HG03354 (cell line): ENCODE data around the gene SSR2.

ENCODE experiments used
- ATAC-seq: cut with Tn5 transposase; IDR thresholded peaks from one replicate; pipeline ENCODE4 v1.9.1; 2021; ENCODE audit warnings: mild to moderate bottlenecking; ENCODE audit not compliant: unreplicated experiment, poor library complexity, severe bottlenecking

SSR2 gene

DNA sequence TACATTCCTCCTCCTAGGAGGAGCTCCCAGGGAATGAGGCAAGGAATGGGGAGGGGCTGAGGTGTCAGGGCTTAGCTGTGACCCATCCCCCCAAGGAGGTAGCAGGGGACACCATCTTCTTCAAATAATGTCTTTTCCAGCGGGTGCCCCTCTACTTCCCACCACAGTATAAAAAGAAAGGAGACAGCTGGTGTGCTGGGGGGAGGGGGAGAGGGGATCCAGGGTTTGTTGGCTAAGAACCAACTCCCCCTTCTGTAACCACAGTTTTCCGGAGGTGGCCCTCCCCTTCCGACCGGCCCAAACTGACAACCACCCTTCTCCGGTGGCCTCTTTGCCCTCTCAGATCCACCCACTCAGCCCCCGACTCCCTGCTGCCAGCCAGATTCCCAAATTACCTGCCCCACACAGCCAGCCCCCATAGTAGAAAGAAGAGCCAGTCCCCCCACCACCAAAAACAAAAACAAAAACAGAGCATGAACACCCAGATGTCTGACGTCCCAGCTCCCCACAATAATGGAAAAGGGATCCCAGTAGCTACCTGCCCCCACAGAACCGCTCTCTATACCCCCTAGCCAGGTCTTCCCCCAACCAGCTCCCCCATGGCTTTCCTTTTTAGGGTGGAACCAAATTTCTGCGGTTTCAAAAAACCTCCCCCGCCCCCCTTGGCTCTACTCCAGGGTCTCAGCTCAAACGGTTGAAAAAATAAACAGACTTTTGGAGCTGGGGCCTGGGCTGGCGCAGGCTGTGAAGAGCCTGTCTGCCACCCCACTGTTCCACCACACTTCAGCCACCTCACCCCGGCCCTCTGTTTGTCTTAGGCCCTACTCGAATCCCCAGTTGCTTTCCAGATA, 44.5 kb downstream of the SSR2 start:
- ATAC-seq, result no peak

- no peak for ATAC-seq
Measured at GRCh38 chr1:155975375-155976061, 45.2 kb downstream of the SSR2 start.

DNA sequence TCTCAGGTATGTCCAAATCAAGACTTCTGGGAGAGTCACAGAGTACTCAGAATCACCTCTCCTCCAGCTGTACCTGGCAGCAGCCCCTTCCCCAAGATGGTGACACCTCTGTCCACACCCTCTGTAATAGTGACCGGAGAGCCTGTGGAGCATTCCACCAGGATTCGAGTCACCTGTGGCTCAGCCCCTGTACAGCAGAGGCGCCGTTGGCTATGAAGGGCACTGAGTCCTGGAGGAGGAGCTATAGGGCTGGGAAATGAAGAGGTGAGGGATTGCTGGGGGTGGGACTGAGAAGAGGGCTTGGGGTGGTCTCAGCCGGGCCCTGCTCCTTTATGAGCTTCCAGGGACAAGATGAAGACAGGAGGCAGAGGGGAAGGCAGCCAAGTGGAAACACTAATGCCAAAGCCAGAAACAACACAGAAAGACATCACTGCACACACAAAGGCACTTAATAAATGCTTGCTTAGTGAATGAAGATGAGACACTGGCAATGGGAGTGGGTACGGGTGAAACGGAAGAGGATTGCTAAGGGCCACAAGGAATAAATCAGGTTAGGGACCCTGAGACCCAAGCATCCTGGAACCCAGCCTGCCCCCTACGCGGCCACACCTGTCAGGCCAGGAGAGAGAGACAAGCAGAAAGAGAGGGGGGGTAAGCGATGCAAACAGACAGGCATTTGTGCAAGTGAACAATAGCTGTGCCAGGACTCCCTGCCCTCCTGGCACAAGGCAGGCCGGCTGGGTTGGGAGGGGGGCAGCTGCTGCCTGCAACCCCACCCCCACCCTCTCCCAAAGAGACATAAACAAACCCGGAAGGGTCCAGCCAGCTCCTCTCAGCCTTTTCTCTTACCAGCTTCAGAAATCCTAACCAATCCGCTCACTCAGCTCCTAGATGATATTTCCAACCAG, 46.3 kb downstream of the SSR2 start:
- no peak for ATAC-seq

DNA sequence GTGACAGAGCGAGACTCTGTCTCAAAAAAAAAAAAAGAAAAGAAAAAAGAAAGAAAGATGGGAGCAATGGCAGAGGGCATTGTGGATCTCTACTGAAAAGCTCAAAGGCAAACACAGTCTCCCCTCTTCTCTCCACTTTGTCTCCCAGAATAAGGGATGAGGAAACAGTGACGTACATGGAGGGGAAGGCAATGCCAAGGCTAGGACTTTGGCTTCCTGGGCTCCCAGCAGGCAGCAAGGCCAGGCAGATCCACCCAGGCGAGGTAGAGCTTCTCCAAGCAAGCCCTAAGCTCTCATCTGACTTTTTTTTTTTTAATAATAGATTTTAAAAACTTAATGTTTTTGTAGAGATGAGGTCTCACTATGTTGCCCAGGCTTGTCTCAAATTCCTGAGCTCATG, 47.0 kb downstream of the SSR2 start:
- ATAC-seq, result no peak

GRCh38 chr1:155971910-155972809, 48.6 kb downstream of the SSR2 start:
- no peak for ATAC-seq

GRCh38 chr1:155970531-155971167, 50.1 kb downstream of the SSR2 start:
- peak; percentile 67 for ATAC-seq

DNA sequence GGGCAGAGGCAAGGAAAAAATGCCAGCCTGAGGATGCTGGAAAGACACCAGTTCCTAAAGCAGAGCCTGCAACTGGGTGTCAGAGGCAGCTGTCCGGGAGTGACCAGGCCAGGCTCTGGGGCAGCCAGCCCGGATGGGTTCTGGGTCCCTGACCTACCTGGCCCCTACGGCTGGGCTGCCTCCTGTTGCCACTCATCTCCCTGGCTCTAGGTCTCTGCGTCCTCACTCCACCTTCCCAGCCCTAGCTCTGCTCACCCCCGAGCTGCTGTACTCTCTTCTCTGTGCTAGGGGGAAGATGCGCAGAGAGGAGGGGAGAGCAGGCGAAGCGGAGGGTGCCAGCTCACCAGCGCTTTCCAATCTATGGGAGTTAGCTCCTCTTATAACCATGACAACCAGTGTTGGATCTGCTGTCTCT, 51.4 kb downstream of the SSR2 start:
- no peak for ATAC-seq

DNA sequence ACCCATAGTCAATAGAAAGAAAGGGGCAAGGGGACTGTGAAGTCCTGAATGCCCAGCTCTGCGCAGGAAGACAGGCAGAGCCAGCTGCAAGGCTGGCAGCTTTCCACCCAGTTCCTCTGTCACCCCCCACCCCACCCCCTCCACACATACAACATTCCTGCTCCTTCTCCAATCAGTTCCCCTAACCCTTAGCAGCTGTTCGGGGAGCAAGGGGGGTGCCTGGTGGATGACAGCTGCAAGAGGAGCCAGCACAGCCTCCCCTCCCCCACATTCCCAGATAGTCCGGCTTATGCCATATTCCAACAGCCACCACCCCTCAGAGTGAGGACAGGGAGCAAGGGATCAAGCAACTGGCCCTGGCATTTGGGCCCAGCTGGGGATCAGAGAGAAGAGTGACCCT, 52.1 kb downstream of the SSR2 start:
- no peak for ATAC-seq

DNA sequence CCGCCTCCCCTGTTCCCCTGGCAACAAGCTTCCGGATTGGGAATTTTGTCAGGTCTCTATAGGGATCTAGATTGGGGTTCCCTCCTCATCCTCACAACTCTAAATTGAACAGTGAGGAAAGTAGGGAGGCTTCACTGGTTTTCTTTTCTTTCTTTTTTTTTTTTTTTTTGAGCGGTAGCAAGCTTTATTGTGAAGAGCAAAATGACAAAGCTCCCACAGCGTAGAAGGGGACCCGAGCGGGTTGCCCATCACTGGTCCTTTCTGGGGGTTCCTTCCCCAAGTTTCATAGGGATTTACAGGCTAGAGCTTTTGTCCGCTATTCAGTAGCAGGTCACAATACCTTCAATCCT, 52.7 kb downstream of the SSR2 start:
- no peak for ATAC-seq

- no peak for ATAC-seq
Measured at GRCh38 chr1:155967341-155968050, 53.3 kb downstream of the SSR2 start.

DNA sequence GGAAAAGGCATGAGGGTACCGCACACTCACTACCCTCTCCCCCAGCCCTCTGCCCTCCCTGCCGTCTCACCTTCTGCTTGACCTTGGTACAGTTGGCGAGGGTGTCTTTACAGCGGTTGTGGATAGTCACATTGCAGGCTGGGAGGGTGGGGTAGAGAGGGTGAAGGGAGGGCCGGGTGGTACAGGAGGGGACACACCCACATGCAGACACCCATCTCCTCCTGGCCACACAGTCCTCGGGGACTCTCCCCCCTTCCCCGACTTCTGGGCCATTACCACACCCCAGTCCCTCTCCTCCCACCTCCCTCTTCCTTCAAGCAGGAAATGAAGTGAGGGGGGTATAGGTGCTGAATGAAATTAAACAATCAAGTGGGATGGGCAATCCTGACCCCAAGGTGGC, 54.0 kb downstream of the SSR2 start:
- ATAC-seq, result no peak

- ATAC-seq, result no peak
Measured at GRCh38 chr1:155966135-155966534, 54.6 kb downstream of the SSR2 start.

GRCh38 chr1:155964193-155964592, 56.6 kb downstream of the SSR2 start:
- no peak for ATAC-seq

DNA sequence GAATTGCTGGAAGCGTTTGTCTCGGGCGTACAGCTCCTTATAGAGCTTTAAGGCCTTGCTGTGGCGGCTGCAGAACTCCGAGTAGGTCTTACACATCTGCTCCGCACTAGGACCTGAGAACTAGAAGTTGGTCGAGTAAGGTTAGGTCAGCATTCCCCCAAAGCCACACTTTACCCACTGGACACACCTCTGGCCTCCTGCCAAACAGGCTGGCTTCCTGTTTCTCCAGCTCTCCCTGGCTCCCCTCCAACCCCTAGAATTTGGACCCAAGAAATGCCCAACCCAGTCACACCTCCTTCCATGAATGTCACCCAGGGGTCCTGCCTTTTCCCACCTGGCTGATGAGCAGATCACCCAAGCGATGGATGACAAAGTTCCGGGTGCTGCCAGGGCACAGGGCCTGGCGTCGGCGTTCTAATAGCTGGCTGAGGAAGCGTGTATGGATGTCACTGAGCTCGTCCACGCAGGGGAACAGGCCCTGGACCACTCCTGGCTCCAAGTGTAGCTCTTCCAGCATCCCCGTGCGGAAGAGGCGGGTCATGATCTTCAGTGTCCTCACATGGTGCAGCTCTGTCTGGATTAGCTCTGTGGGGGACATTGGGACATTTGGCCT, 58.0 kb downstream of the SSR2 start:
- ATAC-seq, result no peak

GRCh38 chr1:155961937-155962336, 58.8 kb downstream of the SSR2 start:
- no peak for ATAC-seq

GRCh38 chr1:155960081-155960745, 60.5 kb downstream of the SSR2 start:
- ATAC-seq, result no peak
